Naive B cell (primary cell): ENCODE results near the gene GPRASP1. TPM values are rescaled to one million over a fixed set of nuclear protein-coding genes. Genes with fewer than 3 reads are reported as not detected.

ENCODE experiments used
- ATAC-seq, 2 donors: fragments of 150-1000 bp; cut with Tn5 transposase; 2 replicates each; pipeline ENCODE4 v1.10.0; 2021; ENCODE audit warnings: low read depth in 2 of 2, mild to moderate bottlenecking in 2 of 2, moderate library complexity in 2 of 2
- DNase-seq: peaks from one replicate; pipeline ENCODE4 v3.0.0; 2022
- H3K27ac Mint-ChIP-seq, 6 donors: one replicate each; pipeline ENCODE4 v1.8.0; 2020 to 2022; ENCODE audit warnings: mild to moderate bottlenecking in 6 of 6, mixed read lengths in 6 of 6, moderate library complexity in 5 of 6, inconsistent platforms in 2 of 6
- H3K27me3 Mint-ChIP-seq, 3 donors: one replicate each; pipeline ENCODE4 v1.8.0; 2021 to 2022; ENCODE audit warnings: mixed read lengths in 3 of 3, mild to moderate bottlenecking in 1 of 3
- H3K36me3 Mint-ChIP-seq, 2 donors: one replicate each; pipeline ENCODE4 v1.8.0; 2020 to 2022; ENCODE audit warnings: mixed read lengths in 2 of 2, inconsistent platforms in 1 of 2, mild to moderate bottlenecking in 1 of 2
- H3K4me1 Mint-ChIP-seq, 3 donors: one replicate each; pipeline ENCODE4 v1.8.0; 2020 to 2022; ENCODE audit warnings: mixed read lengths in 3 of 3, inconsistent platforms in 1 of 3, mild to moderate bottlenecking in 1 of 3, moderate library complexity in 1 of 3
- H3K4me3 Mint-ChIP-seq, 8 donors: one replicate each; pipeline ENCODE4 v1.8.0; 2020 to 2022; ENCODE audit warnings: mild to moderate bottlenecking in 8 of 8, mixed read lengths in 8 of 8, moderate library complexity in 8 of 8, inconsistent platforms in 2 of 8
- H3K9me3 Mint-ChIP-seq, 7 donors: one replicate each; pipeline ENCODE4 v1.8.0; 2020 to 2022; ENCODE audit warnings: mixed read lengths in 7 of 7, mild to moderate bottlenecking in 5 of 7, inconsistent platforms in 2 of 7, moderate library complexity in 1 of 7
- polyA plus RNA-seq, 6 donors: library from polyadenylated mRNA; unstranded; fragments of 300-500 nt; fragmentation: Illumina TruSeq; gene quantifications; one replicate each; pipeline ENCODE4 v1.2.3, GENCODE V29; 2021; ENCODE audit warnings: low read depth in 6 of 6

GPRASP1 gene
- 1 to 10 TPM in 5 of 6 donors, not detected in 1; 1.2 to 4.8 (median 3.0) TPM for polyA plus RNA-seq

GRCh38 chrX:102651242-102652011 lies at the start of gene GPRASP1:
TSS of gene GPRASP1 (plus strand) at chrX:102651483. CDS start at chrX:102653914, 2,431 bp downstream.
- DNase-seq (peak; percentile 58), ATAC-seq (peak; percentile 69 to 75)
- H3K27ac Mint-ChIP-seq: peak within 1 kb of the TSS; percentile 75 to 96 (median 86)
- H3K36me3 Mint-ChIP-seq: peaks cover 6 to 15% of the 10 kb centered on the region in 2 donors
- peaks cover 0 to 13% (median 2%) of the 10 kb centered on the region in 7 donors for H3K9me3 Mint-ChIP-seq
- peaks cover 13 to 19% (median 17%) of the 10 kb centered on the region in 3 donors for H3K4me1 Mint-ChIP-seq
- peak within 1 kb of the TSS; percentile 93 to 100 (median 98) for H3K4me3 Mint-ChIP-seq
- no peaks in the 10 kb centered on the region for H3K27me3 Mint-ChIP-seq

- ATAC-seq (no peak), DNase-seq (no peak)
- peaks cover 0 to 1% of the 10 kb centered on the region in 2 donors for H3K36me3 Mint-ChIP-seq
- H3K4me3 Mint-ChIP-seq: no peak overlapping the region
- no peaks in the 10 kb centered on the region for H3K27me3 Mint-ChIP-seq
- H3K27ac Mint-ChIP-seq: peak overlapping the region in 1 of 6 donors; percentile 51
- H3K4me1 Mint-ChIP-seq: peaks cover 15 to 49% (median 23%) of the 10 kb centered on the region in 3 donors
- peaks cover 0 to 6% (median 0%) of the 10 kb centered on the region in 7 donors for H3K9me3 Mint-ChIP-seq
These were observed 47.0 kb upstream of the GPRASP1 start for GRCh38 chrX:102604327-102604726.

- H3K9me3 Mint-ChIP-seq: peaks cover 0 to 6% (median 0%) of the 10 kb centered on the region in 7 donors
- H3K36me3 Mint-ChIP-seq: peaks cover 0 to 8% of the 10 kb centered on the region in 2 donors
- DNase-seq (no peak), ATAC-seq (no peak)
- no peaks in the 10 kb centered on the region for H3K27me3 Mint-ChIP-seq
- H3K4me3 Mint-ChIP-seq: no peak overlapping the region
- H3K27ac Mint-ChIP-seq: no peak overlapping the region
- H3K4me1 Mint-ChIP-seq: peaks cover 6 to 39% (median 9%) of the 10 kb centered on the region in 3 donors
These were observed 45.2 kb upstream of the GPRASP1 start for GRCh38 chrX:102606115-102606514.

GRCh38 chrX:102610905-102611304 lies 40.4 kb upstream of the GPRASP1 start:
- Mint-ChIP-seq H3K4me1 (peaks cover 0 to 14% (median 0%) of the 10 kb centered on the region in 3 donors), H3K36me3 (peaks cover 4 to 8% of the 10 kb centered on the region in 2 donors), H3K4me3 (no peak overlapping the region), H3K9me3 (no peaks in the 10 kb centered on the region), H3K27ac (no peak overlapping the region), H3K27me3 (no peaks in the 10 kb centered on the region)
- DNase-seq: no peak
- ATAC-seq: no peak

- ATAC-seq (no peak), DNase-seq (no peak)
- Mint-ChIP-seq H3K9me3 (peaks cover 5 to 29% (median 21%) of the 10 kb centered on the region in 7 donors), H3K27me3 (no peaks in the 10 kb centered on the region), H3K36me3 (peaks cover 8 to 19% of the 10 kb centered on the region in 2 donors), H3K27ac (no peak overlapping the region), H3K4me1 (peaks cover 0 to 17% (median 7%) of the 10 kb centered on the region in 3 donors), H3K4me3 (no peak overlapping the region)
These were observed 27.2 kb upstream of the GPRASP1 start for GRCh38 chrX:102624105-102624504.

- Mint-ChIP-seq H3K27ac (no peak overlapping the region), H3K27me3 (no peaks in the 10 kb centered on the region), H3K36me3 (peaks cover 0 to 10% of the 10 kb centered on the region in 2 donors), H3K9me3 (peaks cover 0 to 8% (median 0%) of the 10 kb centered on the region in 7 donors), H3K4me3 (no peak overlapping the region), H3K4me1 (peaks cover 0 to 8% (median 7%) of the 10 kb centered on the region in 3 donors)
- no peak for DNase-seq
- no peak for ATAC-seq
These were observed 23.6 kb upstream of the GPRASP1 start for GRCh38 chrX:102627640-102628039.

- no peak overlapping the region for H3K27ac Mint-ChIP-seq
- no peaks in the 10 kb centered on the region for H3K27me3 Mint-ChIP-seq
- H3K9me3 Mint-ChIP-seq: peaks cover 0 to 15% (median 4%) of the 10 kb centered on the region in 7 donors
These were observed 13.7 kb upstream of the GPRASP1 start for GRCh38 chrX:102637561-102637960.

GRCh38 chrX:102650903-102651241 lies 411 bp upstream of the GPRASP1 start:
- H3K36me3 Mint-ChIP-seq: peaks cover under 1 to 9% of the 10 kb centered on the region in 2 donors
- H3K9me3 Mint-ChIP-seq: peaks cover 0 to 8% (median under 1%) of the 10 kb centered on the region in 7 donors
- peak overlapping the region in 2 of 6 donors; percentile 55 to 93 for H3K27ac Mint-ChIP-seq
- no peaks in the 10 kb centered on the region for H3K27me3 Mint-ChIP-seq
- no peak for DNase-seq
- ATAC-seq: peak; percentile 29
- peaks cover 12 to 16% (median 13%) of the 10 kb centered on the region in 3 donors for H3K4me1 Mint-ChIP-seq
- peak overlapping the region; percentile 93 to 100 (median 98) for H3K4me3 Mint-ChIP-seq

More at GRCh38 chrX:102637561-102637960, 13.7 kb upstream of the GPRASP1 start:
- H3K36me3 Mint-ChIP-seq: peaks cover 6 to 8% of the 10 kb centered on the region in 2 donors
- no peak for DNase-seq
- H3K4me1 Mint-ChIP-seq: peaks cover 0 to 6% (median 0%) of the 10 kb centered on the region in 3 donors
- H3K4me3 Mint-ChIP-seq: no peak overlapping the region
- no peak for ATAC-seq

GRCh38 chrX:102652031-102652688 lies 877 bp downstream of the GPRASP1 start:
- ATAC-seq (peak; percentile 71 to 73), DNase-seq (peak; percentile 38)
- Mint-ChIP-seq H3K27me3 (no peaks in the 10 kb centered on the region), H3K27ac (peak overlapping the region; percentile 75 to 96 (median 86)), H3K36me3 (peaks cover 6 to 16% of the 10 kb centered on the region in 2 donors), H3K4me3 (peak overlapping the region; percentile 89 to 100 (median 98)), H3K4me1 (peaks cover 13 to 22% (median 18%) of the 10 kb centered on the region in 3 donors), H3K9me3 (peaks cover 0 to 15% (median 2%) of the 10 kb centered on the region in 7 donors)

GRCh38 chrX:102654696-102655095 lies 3.4 kb downstream of the GPRASP1 start:
- H3K27ac Mint-ChIP-seq: no peak overlapping the region
- H3K27me3 Mint-ChIP-seq: no peaks in the 10 kb centered on the region
- peak overlapping the region in 1 of 8 donors; percentile 18 for H3K4me3 Mint-ChIP-seq
- peaks cover 19 to 26% (median 23%) of the 10 kb centered on the region in 3 donors for H3K4me1 Mint-ChIP-seq
- ATAC-seq: no peak
- H3K9me3 Mint-ChIP-seq: peaks cover 0 to 15% (median 2%) of the 10 kb centered on the region in 7 donors
- peaks cover 6 to 16% of the 10 kb centered on the region in 2 donors for H3K36me3 Mint-ChIP-seq
- DNase-seq: no peak

GRCh38 chrX:102658556-102658955 lies 7.3 kb downstream of the GPRASP1 start:
- Mint-ChIP-seq H3K36me3 (peaks cover 6 to 16% of the 10 kb centered on the region in 2 donors), H3K9me3 (peaks cover 0 to 15% (median 2%) of the 10 kb centered on the region in 7 donors), H3K27ac (peak overlapping the region in 1 of 6 donors; percentile 73), H3K4me1 (peaks cover 13 to 32% (median 20%) of the 10 kb centered on the region in 3 donors), H3K27me3 (no peaks in the 10 kb centered on the region), H3K4me3 (peak overlapping the region in 5 of 8 donors; percentile 9 to 82 (median 75))
- ATAC-seq: no peak
- no peak for DNase-seq

GRCh38 chrX:102659790-102660757 lies 8.8 kb downstream of the GPRASP1 start:
- peak; percentile 97 for ATAC-seq
- peaks cover 6 to 15% of the 10 kb centered on the region in 2 donors for H3K36me3 Mint-ChIP-seq
- peak overlapping the region; percentile 82 to 96 (median 94) for H3K4me3 Mint-ChIP-seq
- H3K27ac Mint-ChIP-seq: peak overlapping the region; percentile 80 to 96 (median 90)
- H3K4me1 Mint-ChIP-seq: peaks cover 13 to 32% (median 20%) of the 10 kb centered on the region in 3 donors
- DNase-seq: peak; percentile 73
- peaks cover 1 to 15% (median 3%) of the 10 kb centered on the region in 7 donors for H3K9me3 Mint-ChIP-seq
- H3K27me3 Mint-ChIP-seq: no peaks in the 10 kb centered on the region
